Measurements from ENCODE around the gene ZCCHC3. TPM values are rescaled to one million over a fixed set of nuclear protein-coding genes. Genes with fewer than 3 reads are reported as not detected.

The ZCCHC3 gene
- total RNA-seq, 1 experiment from 2014 or later = 12.1 TPM

GRCh38 chr20:325889-326644, 28.7 kb downstream of the ZCCHC3 start:
- H3K9me3 Mint-ChIP-seq (ENCODE audit: unreplicated experiment) = no peaks in the 10 kb centered on the region
- intact Hi-C loops (cut with micrococcal nuclease) = loop anchor here (1.0 kb wide), 1 partner anchor 12 kb away; no protein-coding TSS in a partner anchor
- H3K27me3 Mint-ChIP-seq (ENCODE audit: insufficient read depth, unreplicated experiment) = no peaks in the 10 kb centered on the region
- TSS peak; percentile 2 for BruUV-seq (replicated peaks)
- peaks cover 44% of the 10 kb centered on the region for H3K36me3 Mint-ChIP-seq (ENCODE audit: insufficient read depth, unreplicated experiment)
- peak; percentile 47 for DNase-seq (ENCODE audit: unreplicated experiment)
- H3K4me3 Mint-ChIP-seq (ENCODE audit: unreplicated experiment) = peak overlapping the region; percentile 87
- no peak for TF ChIP-seq CTCF (IDR thresholded peaks at IDR 0.05; ENCODE audit: unreplicated experiment)
- H3K27ac Mint-ChIP-seq (ENCODE audit: low read depth, unreplicated experiment) = peak overlapping the region; percentile 73
- peaks cover 24% of the 10 kb centered on the region for H3K4me1 Mint-ChIP-seq (ENCODE audit: insufficient read depth, unreplicated experiment)
- POLR2A ChIA-PET = interaction anchor here (1.1 to 5.5 kb wide), 18 partner anchors 13 to 235 kb away, joined by 4 to 56 read pairs (median 12); partner anchors contain the start of genes NRSN2, TBC1D20 and TRIB3
- CTCF ChIA-PET = interaction anchor here (0.6 to 2.7 kb wide), 4 partner anchors 20 to 602 kb away, joined by 3 to 18 read pairs (median 4); no protein-coding TSS in a partner anchor

GRCh38 chr20:326645-327185, 29.3 kb downstream of the ZCCHC3 start:
- CTCF ChIA-PET = interaction anchor here (0.6 to 2.7 kb wide), 2 partner anchors 24 to 27 kb away, joined by 4 to 18 read pairs; no protein-coding TSS in a partner anchor
- intact Hi-C loops (cut with micrococcal nuclease) = no loop called here
- POLR2A ChIA-PET = interaction anchor here (1.2 to 5.5 kb wide), 11 partner anchors 18 to 135 kb away, joined by 4 to 56 read pairs (median 17); partner anchors contain the start of genes NRSN2, TBC1D20 and TRIB3
- no peaks in the 10 kb centered on the region for H3K27me3 Mint-ChIP-seq (ENCODE audit: insufficient read depth, unreplicated experiment)
- no TSS peak for BruUV-seq (replicated peaks)
- H3K4me1 Mint-ChIP-seq (ENCODE audit: insufficient read depth, unreplicated experiment) = peaks cover 24% of the 10 kb centered on the region
- H3K4me3 Mint-ChIP-seq (ENCODE audit: unreplicated experiment) = peak overlapping the region; percentile 87
- no peak overlapping the region for H3K27ac Mint-ChIP-seq (ENCODE audit: low read depth, unreplicated experiment)
- no peaks in the 10 kb centered on the region for H3K9me3 Mint-ChIP-seq (ENCODE audit: unreplicated experiment)
- TF ChIP-seq CTCF (IDR thresholded peaks at IDR 0.05; ENCODE audit: unreplicated experiment) = no peak
- DNase-seq (ENCODE audit: unreplicated experiment) = peak; percentile 36
- H3K36me3 Mint-ChIP-seq (ENCODE audit: insufficient read depth, unreplicated experiment) = peaks cover 39% of the 10 kb centered on the region

GRCh38 chr20:327186-328026, 30.0 kb downstream of the ZCCHC3 start:
- CTCF ChIA-PET = interaction anchor here (0.6 to 4.8 kb wide), 3 partner anchors 16 to 89 kb away, joined by 6 to 53 read pairs (median 7); no protein-coding TSS in a partner anchor

More at GRCh38 chr20:327186-328026, 30.0 kb downstream of the ZCCHC3 start:
- no peaks in the 10 kb centered on the region for H3K9me3 Mint-ChIP-seq (ENCODE audit: unreplicated experiment)
- intact Hi-C loops (cut with micrococcal nuclease) = no loop called here
- peaks cover 24% of the 10 kb centered on the region for H3K4me1 Mint-ChIP-seq (ENCODE audit: insufficient read depth, unreplicated experiment)
- no peak overlapping the region for H3K27ac Mint-ChIP-seq (ENCODE audit: low read depth, unreplicated experiment)
- peak overlapping the region; percentile 87 for H3K4me3 Mint-ChIP-seq (ENCODE audit: unreplicated experiment)
- BruUV-seq (replicated peaks) = TSS peak; percentile 26
- TF ChIP-seq CTCF (IDR thresholded peaks at IDR 0.05; ENCODE audit: unreplicated experiment) = no peak
- peaks cover 37% of the 10 kb centered on the region for H3K36me3 Mint-ChIP-seq (ENCODE audit: insufficient read depth, unreplicated experiment)
- peak; percentile 92 for DNase-seq (ENCODE audit: unreplicated experiment)
- no peaks in the 10 kb centered on the region for H3K27me3 Mint-ChIP-seq (ENCODE audit: insufficient read depth, unreplicated experiment)
- POLR2A ChIA-PET = interaction anchor here (0.5 to 5.5 kb wide), 4 partner anchors 19 to 104 kb away, joined by 3 to 56 read pairs (median 30); partner anchors contain the start of gene NRSN2

Measured in MCF 10A (cell line).